Fibroblast of skin of abdomen (primary cell): ENCODE data around the gene MAPK6. TPM values are rescaled to one million over a fixed set of nuclear protein-coding genes. Genes with fewer than 3 reads are reported as not detected.
"Not testable (repeated sequence)": the region's sequence is repeated elsewhere in the genome, so short reads cannot be mapped to it uniquely, and the experiment has no call there.

Experiments used
- DNase-seq: peaks from one replicate; pipeline ENCODE4 v3.0.0-alpha.2; 2013
- polyA plus RNA-seq, 2 experiments: library from polyadenylated mRNA; unstranded; fragments of 120-200 nt; gene quantifications; one replicate each; pipeline ENCODE4 v1.2.1, GENCODE V29; 2013; ENCODE audit not compliant: insufficient read length in 2 of 2

The MAPK6 gene
- polyA plus RNA-seq (2013, experiment 1 of 2; ENCODE audit: insufficient read length): 50.2 TPM
- polyA plus RNA-seq (2013, experiment 2 of 2; ENCODE audit: insufficient read length): 47.8 TPM

GRCh38 chr15:52018693-52019393 is at the start of gene MAPK6:
TSS of gene MAPK6 (plus strand) at chr15:52019219. CDS start at chr15:52046461, 27,242 bp downstream.
- DNase-seq: peak; percentile 94

GRCh38 chr15:51969728-51970127 is 49.3 kb upstream of the MAPK6 start:
- no peak for DNase-seq

GRCh38 chr15:51970132-51970817 is 48.7 kb upstream of the MAPK6 start:
- no peak for DNase-seq

- no peak for DNase-seq
These were observed 48.0 kb upstream of the MAPK6 start for GRCh38 chr15:51971032-51971374.

- peak; percentile 98 for DNase-seq
These were observed 47.5 kb upstream of the MAPK6 start, which contains the start of gene LEO1 for GRCh38 chr15:51971375-51972133. TSS of gene LEO1 (minus strand) at chr15:51971778. CDS start at chr15:51971745, 33 bp downstream.

- DNase-seq: no peak
These were observed 45.8 kb upstream of the MAPK6 start for GRCh38 chr15:51973220-51973619.

- DNase-seq: no peak
These were observed 45.2 kb upstream of the MAPK6 start for GRCh38 chr15:51973775-51974174.

- peak; percentile 86 for DNase-seq
These were observed 36.8 kb upstream of the MAPK6 start for GRCh38 chr15:51982013-51982769.

- DNase-seq: no peak
These were observed 36.3 kb upstream of the MAPK6 start for GRCh38 chr15:51982770-51983103.

GRCh38 chr15:51991141-51991540 is 27.9 kb upstream of the MAPK6 start:
- no peak for DNase-seq

- no peak for DNase-seq
These were observed 26.1 kb upstream of the MAPK6 start for GRCh38 chr15:51992953-51993352.

GRCh38 chr15:52002351-52002750 is 16.7 kb upstream of the MAPK6 start:
- DNase-seq: no peak

- DNase-seq: not testable (repeated sequence)
These were observed 15.9 kb upstream of the MAPK6 start for GRCh38 chr15:52003089-52003488.

- DNase-seq: no peak
These were observed 15.3 kb upstream of the MAPK6 start for GRCh38 chr15:52003710-52004109.

GRCh38 chr15:52004806-52005205 is 14.2 kb upstream of the MAPK6 start:
- no peak for DNase-seq

GRCh38 chr15:52005748-52006701 is 13.0 kb upstream of the MAPK6 start:
- DNase-seq: peak; percentile 22

GRCh38 chr15:52006702-52007340 is 12.2 kb upstream of the MAPK6 start:
- no peak for DNase-seq

- no peak for DNase-seq
These were observed 10.7 kb upstream of the MAPK6 start for GRCh38 chr15:52008359-52008697.

GRCh38 chr15:52008698-52009434 is 10.2 kb upstream of the MAPK6 start:
- DNase-seq: no peak
